HG02870 (cell line): ENCODE results near the gene NLGN2.

Experiments
- ATAC-seq: cut with Tn5 transposase; IDR thresholded peaks from one replicate; pipeline ENCODE4 v1.9.1; 2021; ENCODE audit warnings: mild to moderate bottlenecking, moderate library complexity; ENCODE audit not compliant: unreplicated experiment

The NLGN2 gene

DNA sequence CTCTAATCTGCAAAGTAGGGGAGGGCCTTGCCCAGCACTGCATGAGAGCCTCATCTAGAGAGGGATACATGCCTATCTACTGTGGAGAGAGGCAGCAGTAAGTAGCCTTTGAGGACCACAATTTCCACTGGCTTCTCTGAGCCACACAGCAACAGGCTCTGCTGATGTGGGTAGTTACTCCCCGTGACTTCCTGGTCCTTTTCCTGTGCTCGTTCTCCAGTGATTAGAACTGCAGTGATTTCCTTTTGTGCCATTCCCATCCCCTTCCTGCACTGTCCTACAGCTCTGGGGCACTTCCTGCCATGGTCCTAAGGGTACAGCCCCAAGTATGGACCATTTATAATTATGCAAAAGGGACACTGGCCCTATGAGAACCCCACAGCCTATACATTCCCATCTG lies 16.3 kb upstream of the NLGN2 start:
- ATAC-seq, result no peak

DNA sequence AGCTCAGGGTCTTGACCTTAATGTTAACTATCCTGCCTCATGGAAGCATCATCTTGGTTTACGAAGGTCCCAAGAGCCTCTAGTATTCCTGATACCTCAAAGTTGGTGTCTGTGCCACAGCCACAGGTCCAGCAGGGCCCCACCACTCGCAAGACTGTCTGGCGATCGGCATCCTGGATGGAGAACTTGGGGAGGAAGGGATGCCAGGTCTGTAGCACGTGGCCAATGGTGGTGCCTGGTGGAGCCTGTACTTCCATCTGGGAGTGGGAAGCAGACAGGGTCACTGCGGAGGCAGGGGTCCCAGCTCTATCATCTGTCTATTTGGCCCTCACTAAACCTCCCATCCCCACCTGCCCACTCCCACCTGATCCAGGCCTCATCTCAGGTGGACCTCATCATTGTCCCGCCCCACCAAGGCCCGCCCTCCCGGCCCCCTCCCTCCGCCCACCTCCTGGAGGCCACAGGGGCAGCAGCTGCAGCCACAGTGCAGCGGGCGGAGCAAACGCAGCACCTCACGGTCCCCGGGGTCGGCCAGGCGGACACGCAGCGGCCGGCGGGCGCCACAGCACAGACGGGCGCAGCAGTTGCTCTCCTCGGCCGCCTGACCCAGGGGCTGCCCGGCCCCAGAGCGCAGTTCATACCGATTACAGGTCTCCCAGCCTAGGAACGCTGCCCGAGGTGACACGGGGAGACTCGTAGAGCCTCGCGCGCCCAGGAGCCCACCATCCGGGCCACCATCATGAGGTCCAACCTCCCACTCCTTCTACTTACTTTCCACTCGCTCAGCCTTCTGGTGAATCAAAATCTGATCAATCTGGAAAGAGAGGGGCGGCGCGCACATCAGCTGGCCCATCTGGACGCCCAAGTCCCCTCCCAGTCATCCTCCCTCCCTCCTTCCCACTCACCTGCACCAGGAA lies 14.7 kb upstream of the NLGN2 start:
- no peak for ATAC-seq

DNA sequence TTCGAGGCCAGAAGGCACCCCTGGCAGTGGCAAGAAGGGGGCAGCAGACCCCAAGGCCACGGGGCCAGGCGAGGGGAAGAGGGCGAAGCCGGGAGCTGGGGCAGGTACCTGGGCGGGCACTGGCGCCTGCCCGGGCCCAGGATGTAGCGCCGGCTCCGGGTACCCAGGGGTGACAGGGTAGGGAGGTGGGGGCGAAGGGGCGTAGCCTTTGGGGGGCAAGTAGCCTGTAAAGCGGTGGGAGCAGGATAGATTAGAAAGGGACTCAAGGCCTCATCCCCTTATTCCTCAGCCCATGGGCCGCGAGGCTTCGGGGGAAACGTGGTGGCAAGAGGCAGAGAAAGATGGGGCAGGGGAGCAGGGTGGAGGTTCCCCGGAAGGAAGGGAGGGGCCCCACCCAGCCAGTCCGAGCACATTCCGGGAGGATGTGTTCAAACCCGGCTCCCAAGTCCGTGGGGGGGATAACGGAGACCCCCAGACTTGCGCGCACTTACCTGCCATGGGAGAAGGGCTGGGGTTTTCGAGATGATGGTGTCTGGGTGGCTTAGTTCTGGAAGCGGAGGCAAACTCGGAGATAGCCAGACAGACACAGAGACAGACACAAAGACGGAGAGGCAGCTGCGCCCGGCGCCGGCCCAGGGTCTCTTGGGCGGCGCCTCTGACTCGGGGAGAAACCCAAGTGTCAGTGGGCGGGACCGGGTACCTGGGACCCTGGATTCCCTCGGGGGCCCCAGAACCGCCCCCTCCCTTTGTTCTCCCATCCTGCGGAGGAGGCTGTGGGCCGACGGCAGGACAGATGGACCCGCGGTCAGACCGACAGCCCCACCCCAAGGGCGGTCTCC lies 13.8 kb upstream of the NLGN2 start:
- ATAC-seq, result peak; percentile 34

DNA sequence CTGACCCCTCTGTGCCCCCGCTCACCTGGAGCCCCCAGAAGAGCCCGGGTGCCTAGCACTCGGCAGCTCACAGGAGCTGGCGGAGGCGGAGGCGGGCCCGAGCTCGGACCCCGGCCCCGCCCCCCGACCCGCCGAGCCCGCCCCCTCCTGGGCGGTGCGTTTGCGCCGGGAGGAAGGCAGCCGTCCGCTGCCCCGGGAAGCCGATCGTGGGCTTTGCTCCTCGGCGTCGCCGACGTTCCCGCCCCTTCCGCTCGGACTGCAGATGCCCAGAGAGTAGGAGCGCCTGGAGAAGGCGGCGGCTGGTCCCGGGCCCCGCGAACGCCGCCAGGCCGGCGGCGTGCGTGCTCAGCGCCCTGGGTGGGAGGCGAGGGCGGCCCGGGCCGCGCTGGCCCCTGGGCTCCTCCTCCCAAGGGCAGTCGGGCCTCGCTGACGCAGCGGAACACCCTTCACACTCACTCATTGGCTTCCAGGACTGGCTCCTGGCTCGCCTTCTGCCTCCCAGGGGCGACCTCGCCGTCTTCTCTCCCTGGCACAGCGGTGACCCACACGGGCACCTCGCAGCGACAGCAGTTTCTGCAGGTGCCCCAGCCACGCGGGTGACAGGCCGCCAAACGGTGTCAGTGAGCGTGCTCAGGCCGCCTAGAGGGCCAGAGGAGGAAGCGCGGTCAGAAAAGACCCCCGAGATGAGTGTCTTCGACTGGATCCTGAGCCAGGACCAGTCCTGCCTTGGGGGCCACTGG lies 13.0 kb upstream of the NLGN2 start, which contains the start of gene PLSCR3:
Gene PLSCR3, minus strand, starts transcription at position 74 of the 740 bp plus-strand sequence. CDS start 415 bp downstream, outside the sequence.
- peak; percentile 71 for ATAC-seq

DNA sequence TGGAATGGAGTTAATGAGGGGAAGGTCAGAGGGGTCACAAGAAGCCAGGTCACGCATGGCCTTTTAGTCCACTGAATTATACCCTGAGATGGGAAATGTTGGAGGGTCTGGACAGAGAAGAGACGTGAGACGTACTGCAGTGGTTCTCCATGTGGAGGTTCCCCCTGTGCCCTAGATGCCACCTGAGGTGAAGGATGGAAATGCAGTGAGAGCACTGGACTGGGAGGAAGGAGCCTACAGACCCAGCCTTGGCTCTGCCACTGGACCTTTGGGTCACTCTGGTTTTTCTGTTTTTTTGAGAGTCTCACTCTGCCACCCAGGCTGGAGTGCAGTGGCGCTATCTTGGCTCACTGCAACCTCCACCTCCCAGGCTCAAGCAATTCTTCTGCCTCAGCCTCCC lies 11.5 kb upstream of the NLGN2 start:
- ATAC-seq, result no peak

DNA sequence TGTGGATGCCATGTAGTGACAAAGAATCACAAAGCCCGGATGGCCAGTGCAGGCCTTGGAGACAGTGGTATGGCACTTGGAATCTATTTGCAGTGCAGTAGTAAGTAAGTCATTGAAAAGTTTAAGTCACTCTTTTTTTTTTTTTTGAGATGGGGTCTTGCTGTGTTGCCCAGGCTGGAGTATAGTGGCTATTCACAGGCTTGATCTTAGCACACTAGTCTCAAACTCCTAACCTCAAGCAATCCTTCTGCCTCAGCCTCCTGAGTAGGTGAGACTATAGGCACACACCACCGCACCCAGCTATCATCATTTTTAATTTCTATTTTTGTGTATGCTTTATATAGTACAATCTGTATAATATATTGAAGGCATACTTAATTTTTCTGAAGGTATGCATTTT lies 9.0 kb upstream of the NLGN2 start:
- no peak for ATAC-seq

DNA sequence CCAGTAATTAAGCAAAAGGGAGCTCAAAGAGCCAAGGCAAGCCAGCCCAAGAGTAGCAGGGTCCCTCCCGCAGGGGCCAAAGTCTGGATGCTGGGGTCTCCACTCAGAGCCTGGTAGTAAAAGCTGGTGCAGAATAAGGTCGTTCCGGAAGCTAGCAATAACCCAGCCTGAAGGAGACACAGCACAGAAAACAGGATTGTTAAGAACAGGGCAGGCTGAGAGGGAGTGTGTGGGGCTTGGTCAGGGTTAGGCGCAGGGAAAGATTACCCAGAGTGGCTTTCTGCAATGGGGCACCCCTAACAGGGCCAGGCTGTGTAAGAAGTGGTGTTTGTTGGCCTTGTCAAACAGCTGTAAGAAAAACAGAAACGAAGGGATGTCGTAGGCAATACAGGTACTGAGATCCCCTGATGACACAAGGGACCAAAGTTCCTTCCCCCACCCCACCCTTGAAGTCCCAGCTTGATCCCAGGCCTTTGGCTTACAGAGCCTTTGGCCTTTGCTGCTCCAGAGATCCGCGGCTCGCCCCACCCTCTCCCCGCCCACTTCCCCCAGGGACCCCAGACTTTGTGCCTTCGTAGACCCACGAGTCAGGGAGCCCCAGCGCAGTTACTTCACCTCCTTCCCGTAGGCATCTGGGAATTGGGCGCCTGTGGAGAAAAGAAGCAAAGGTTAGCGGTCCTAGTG lies 4.5 kb upstream of the NLGN2 start:
- ATAC-seq, result no peak

DNA sequence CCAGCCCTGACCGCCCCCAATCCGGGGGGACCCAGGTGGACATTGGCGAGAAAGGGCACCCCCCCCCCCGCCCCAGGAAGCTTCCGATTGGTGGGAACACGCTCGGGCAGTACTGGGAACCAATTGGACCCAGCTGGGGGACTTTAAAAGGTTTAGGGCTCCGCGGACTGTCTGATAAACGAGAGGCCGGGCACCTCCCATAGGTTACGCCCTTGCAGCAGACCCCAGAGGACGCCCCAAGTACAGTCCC lies 4.0 kb upstream of the NLGN2 start:
- ATAC-seq, result no peak

DNA sequence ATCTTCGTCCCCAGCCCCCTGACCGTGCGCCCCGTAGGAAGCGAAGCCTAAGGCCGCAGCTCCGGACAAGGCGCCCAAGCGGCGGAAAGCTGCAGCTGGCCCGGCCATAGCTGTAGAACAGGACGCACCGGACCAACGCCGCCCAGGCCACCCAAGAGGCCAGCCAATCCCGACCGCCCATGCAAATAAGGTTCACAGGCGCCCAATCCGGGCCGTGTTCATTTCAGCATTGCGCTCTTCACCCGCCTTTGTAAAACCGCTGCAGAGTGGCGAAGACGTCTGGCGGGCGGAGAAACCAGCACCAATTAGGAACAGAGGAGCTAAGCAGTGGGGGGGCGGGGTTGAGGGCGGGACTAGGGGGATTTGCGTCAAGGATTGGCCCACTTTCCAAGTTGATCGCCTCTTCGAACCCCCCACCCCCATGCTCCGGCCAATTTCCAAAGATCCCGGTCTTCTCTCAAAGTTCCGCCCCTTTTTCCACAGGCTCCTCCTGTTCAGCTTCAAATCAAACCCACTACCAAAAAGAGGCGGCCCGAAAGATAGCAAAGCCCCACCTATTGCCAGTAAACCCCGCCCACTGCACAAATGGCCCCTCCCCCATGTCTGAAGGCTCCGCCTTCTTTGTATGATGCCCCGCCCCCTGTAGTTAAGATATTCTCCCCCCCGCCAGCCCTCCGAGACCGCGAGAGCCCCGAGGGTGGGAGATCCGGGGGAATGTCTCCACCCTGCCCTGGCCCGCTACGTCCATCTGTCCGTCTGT lies 3.5 kb upstream of the NLGN2 start, which contains the start of gene TMEM256:
Gene TMEM256, minus strand, starts transcription at position 121 of the 760 bp plus-strand sequence. Its CDS starts 13 bp downstream, at position 108.
- peak; percentile 93 for ATAC-seq

DNA sequence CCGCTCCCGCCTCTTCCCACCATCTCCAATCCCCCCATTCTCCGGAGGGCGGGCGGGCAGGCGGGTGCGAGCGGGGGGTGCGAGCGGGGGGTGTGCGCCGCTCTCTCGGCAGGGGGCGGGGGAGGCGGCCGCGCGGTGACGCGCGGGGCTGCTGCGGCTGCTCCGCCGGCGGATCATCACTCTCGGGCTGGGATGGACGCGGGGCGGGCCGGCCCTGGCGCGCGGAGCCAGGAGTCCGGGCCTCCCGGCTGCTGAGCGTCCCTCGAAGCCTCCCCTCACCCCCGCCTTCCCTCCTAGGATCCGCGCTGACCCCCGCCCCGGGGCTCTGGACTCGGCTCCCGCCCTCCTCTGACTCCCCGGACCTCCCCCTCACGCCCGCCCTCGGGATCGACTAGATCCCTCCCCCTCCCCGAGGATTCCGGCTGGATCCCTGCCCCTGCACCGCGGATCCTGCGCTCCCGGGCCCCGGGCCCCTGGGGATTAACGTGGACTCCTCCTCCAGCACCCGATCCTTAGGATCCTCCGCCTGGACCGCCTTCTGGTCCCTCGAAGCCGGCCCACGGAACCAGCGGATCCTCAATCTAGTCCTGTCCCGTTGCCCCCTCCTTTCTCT lies 2.8 kb upstream of the NLGN2 start:
- no peak for ATAC-seq

DNA sequence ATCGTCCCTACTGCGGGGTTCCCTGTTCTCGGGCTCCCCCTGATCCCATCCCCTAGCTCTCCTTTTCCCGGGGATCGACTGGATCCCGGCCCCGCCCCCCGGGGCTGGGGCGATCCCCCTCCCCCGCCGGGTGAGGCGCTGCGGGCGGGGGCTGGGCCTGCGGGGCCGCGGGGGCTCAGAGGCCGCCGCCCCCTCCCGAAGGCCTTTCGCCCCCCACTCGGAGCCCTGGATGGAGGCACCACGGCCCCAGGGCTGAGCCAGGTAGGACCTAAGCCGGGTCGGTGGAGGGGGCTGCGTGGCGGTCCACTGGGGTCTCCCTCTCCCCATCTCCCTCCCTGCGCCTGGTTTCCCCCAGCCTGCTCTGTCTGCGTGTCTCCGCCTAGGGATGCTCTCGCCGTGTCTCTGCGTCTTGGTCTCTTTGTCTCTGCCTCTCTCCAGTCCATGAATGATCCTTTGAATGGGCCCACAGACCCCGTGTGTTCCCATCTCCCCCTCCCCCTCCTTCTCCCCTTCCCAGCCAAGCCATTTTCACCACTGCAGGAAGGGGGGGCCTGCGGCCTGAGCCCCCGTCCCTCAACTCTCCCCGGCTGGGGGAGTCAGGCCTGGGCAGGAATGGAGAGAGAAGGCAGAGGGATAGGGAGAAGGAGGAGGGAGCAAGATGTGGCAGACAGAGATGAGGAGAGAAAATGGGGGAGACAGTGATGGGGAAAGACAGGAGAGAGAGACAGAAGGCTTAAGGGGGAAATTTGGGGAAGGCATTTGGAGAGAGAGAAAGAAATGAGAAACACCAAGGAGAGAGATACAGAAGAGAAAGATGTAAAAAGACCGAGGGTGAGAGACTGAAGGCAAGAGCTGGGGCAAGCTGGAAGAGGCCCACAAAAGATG lies 2.1 kb upstream of the NLGN2 start:
- no peak for ATAC-seq

DNA sequence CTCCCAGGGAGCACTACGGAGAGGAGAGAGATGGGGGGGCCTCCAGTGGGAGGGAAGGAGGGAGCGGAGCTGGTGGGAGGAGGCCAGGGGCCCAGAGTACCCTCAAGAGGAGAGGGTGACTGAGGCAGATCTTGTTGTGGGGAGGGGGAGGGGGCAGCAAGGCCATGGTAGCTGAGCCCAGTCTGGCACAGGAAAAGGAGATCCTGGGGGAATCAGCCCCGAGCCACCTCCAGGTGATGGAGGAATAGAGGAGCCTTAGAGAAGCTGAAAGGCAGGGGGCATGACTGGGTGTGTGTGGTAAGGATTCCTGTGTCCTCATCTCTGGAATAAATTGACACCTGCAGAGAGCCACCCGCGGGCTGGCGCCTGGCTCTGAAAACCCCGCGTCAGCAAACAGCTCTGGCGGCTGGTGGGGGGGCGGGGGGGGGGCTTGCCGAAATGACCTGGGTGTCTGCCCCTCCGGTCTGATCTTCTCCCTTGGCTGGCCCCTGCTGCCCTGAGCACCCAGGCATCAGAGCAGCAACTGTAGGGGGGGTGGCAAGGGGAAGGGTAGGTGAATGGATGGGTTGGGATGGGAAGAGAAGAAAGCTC lies 1.3 kb upstream of the NLGN2 start:
- ATAC-seq, result no peak

DNA sequence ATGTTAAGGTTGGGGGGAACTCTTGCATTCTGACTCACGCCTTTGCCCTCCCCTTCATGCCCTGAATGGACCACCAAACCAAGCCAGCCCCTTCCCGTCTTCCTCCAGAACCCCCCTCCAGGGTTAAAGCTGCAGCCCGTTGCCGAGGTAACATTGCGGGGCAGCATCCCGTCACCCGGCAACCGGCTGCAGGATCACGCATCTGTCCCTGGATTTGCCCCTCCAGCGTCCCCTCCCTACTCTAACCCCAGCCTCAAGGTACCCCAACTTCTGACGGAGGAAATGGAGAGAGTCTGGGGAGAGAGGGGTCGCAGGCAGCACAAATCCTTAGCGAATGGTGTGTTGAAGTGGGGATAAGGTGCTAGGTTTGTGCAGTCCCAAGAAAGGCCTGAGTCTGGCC lies 563 bp upstream of the NLGN2 start:
- ATAC-seq, result no peak

DNA sequence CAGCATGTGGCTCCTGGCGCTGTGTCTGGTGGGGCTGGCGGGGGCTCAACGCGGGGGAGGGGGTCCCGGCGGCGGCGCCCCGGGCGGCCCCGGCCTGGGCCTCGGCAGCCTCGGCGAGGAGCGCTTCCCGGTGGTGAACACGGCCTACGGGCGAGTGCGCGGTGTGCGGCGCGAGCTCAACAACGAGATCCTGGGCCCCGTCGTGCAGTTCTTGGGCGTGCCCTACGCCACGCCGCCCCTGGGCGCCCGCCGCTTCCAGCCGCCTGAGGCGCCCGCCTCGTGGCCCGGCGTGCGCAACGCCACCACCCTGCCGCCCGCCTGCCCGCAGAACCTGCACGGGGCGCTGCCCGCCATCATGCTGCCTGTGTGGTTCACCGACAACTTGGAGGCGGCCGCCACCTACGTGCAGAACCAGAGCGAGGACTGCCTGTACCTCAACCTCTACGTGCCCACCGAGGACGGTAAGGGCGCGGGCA lies 645 bp downstream of the NLGN2 start:
- ATAC-seq, result no peak

DNA sequence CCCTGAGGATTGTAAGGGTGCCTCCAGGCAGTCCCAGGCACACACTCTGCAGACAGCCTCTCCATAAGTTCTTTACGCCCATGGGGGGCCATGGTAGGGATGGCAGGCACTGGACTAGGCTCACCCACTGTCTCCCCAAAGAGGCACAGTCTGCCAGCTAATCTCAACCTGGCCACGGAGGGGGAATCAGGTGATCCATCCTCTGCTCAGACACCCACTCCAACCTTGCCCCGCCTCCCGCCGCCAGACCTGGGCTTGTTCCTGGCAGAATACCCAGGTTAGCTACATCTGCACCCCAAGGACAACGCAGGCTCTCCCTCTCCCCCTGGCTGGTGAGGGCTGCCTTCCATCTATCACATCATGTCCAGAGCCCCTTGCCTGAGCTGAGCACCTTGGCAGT lies 1.2 kb downstream of the NLGN2 start:
- ATAC-seq, result no peak

DNA sequence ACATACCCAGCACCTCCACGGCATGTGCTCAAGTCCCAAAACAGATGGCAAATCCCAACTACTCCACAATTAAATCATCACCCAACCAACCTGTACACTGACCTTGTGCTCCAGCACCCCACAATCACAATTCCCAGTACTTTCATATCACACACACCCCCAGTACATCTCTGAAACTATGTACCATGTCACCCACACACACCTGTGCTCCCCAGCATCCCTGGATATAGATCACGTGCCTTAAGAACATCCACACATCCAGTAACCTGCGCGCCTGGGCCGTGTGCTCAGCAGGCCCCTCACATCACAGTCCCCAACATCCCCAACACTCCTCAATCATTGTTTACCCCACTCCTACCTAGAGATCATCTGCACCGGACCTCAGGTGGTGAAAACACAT lies 2.1 kb downstream of the NLGN2 start:
- ATAC-seq, result no peak

DNA sequence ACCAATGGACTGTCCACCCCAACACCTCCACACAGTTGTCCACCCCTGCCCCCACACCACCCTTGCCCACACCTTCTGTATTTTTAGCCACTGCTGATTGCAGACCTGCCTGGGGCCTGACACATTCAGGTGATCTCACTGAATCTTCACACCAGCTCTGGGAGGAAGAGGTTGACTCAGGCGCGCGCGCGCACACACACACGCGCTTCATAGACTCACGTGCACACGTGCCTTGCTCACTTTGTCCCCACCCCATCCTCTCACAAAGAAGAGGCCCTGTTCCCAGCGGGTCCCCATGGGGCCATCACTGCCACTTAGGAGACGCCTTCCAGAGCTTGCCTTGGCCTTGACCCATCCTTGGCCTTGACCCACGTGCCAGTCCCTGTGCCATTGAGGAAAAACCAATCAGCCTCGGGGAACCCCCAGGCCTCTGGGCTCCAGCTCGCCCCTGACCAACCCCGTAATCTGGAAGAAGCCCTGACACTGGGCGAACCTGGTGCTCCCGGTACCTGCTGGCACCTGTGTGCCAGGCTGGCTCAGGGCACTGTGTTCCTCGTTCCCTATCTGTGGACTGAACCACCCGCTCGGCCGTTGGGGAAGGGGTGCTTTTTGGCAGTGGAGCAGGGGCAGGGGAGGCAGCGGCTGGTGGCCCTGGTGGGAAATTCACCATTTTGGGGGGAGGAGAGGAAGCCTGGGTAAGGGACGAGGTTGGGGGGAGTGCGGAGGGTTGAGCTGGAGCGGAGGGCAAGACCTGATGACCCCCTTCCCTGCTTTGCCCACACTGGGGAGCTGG lies 3.2 kb downstream of the NLGN2 start:
- no peak for ATAC-seq
